Activated CD8-positive, alpha-beta memory T cell treated with anti-CD3 and anti-CD28 coated beads for 36 hours (primary cell): ENCODE measurements around the gene LPGAT1. TPM values are rescaled to one million over a fixed set of nuclear protein-coding genes. Genes with fewer than 3 reads are reported as not detected.

Source experiments
- CTCF ChIA-PET: fragments of 350-600 bp; sonication (Branson Sonifier 250); formaldehyde crosslinking; loops from one replicate; lab custom pipeline; 2021; ENCODE audit warnings: antibody characterized with exemption; lab: Charles Lee
- POLR2A ChIA-PET: fragments of 350-600 bp; sonication (Branson Sonifier 250); formaldehyde crosslinking; loops from one replicate; lab custom pipeline; 2021; ENCODE audit warnings: antibody characterized with exemption; lab: Charles Lee
- total RNA-seq, 2 experiments: library from RNA; stranded (reverse); gene quantifications; one replicate each; pipeline ENCODE4 v1.2.3, GENCODE V29; 2021

The LPGAT1 gene
- total RNA-seq, 2 experiments from 2014 or later: 28.2 to 29.3 TPM

- POLR2A ChIA-PET: no interaction called here
- CTCF ChIA-PET: interaction anchor here (0.6 to 0.8 kb wide), 2 partner anchors 83 to 108 kb away, joined by 3 read pairs; no protein-coding TSS in a partner anchor
These were observed 41.9 kb downstream of the LPGAT1 start for GRCh38 chr1:211788626-211789025.

GRCh38 chr1:211783897-211784296 lies 46.7 kb downstream of the LPGAT1 start:
- POLR2A ChIA-PET: no interaction called here
- CTCF ChIA-PET: interaction anchor here (0.7 kb wide), 1 partner anchor 26 kb away, joined by 3 read pairs; no protein-coding TSS in a partner anchor

GRCh38 chr1:211783266-211783665 lies 47.3 kb downstream of the LPGAT1 start:
- ChIA-PET CTCF (no interaction called here), POLR2A (no interaction called here)

- ChIA-PET POLR2A (no interaction called here), CTCF (interaction anchor here (0.6 kb wide), 1 partner anchor 14 kb away, joined by 3 read pairs; no protein-coding TSS in a partner anchor)
These were observed 49.3 kb downstream of the LPGAT1 start for GRCh38 chr1:211781260-211781659.

GRCh38 chr1:211775170-211775569 lies 55.4 kb downstream of the LPGAT1 start:
- POLR2A ChIA-PET: no interaction called here
- CTCF ChIA-PET: interaction anchor here (1.2 kb wide), 1 partner anchor 95 kb away, joined by 4 read pairs; no protein-coding TSS in a partner anchor

GRCh38 chr1:211764701-211765100 lies 65.9 kb downstream of the LPGAT1 start:
- POLR2A ChIA-PET: no interaction called here
- CTCF ChIA-PET: no interaction called here

- ChIA-PET POLR2A (interaction anchor here (0.9 kb wide), 1 partner anchor 846 kb away, joined by 3 read pairs; the partner anchor contains the start of gene ATF3), CTCF (no interaction called here)
These were observed 68.4 kb downstream of the LPGAT1 start for GRCh38 chr1:211762206-211762605.

GRCh38 chr1:211761400-211761799 lies 69.2 kb downstream of the LPGAT1 start:
- CTCF ChIA-PET: no interaction called here
- POLR2A ChIA-PET: interaction anchor here (0.9 kb wide), 1 partner anchor 847 kb away, joined by 3 read pairs; the partner anchor contains the start of gene ATF3

- POLR2A ChIA-PET: no interaction called here
- CTCF ChIA-PET: no interaction called here
These were observed 74.0 kb downstream of the LPGAT1 start for GRCh38 chr1:211756471-211757020.

GRCh38 chr1:211753649-211754251 lies 76.8 kb downstream of the LPGAT1 start:
- CTCF ChIA-PET: interaction anchor here (1.2 kb wide), 1 partner anchor 56 kb away, joined by 3 read pairs; no protein-coding TSS in a partner anchor
- POLR2A ChIA-PET: no interaction called here

GRCh38 chr1:211752951-211753486 lies 77.5 kb downstream of the LPGAT1 start:
- ChIA-PET CTCF (interaction anchor here (1.2 kb wide), 1 partner anchor 55 kb away, joined by 3 read pairs; no protein-coding TSS in a partner anchor), POLR2A (no interaction called here)

GRCh38 chr1:211752317-211752716 lies 78.2 kb downstream of the LPGAT1 start:
- ChIA-PET CTCF (interaction anchor here (1.1 kb wide), 1 partner anchor 28 kb away, joined by 3 read pairs; no protein-coding TSS in a partner anchor), POLR2A (no interaction called here)

GRCh38 chr1:211751438-211751837 lies 79.1 kb downstream of the LPGAT1 start:
- CTCF ChIA-PET: interaction anchor here (1.1 kb wide), 1 partner anchor 28 kb away, joined by 3 read pairs; no protein-coding TSS in a partner anchor
- POLR2A ChIA-PET: interaction anchor here (0.7 kb wide), 1 partner anchor 292 kb away, joined by 3 read pairs; no protein-coding TSS in a partner anchor

GRCh38 chr1:211750599-211750998 lies 80.0 kb downstream of the LPGAT1 start:
- POLR2A ChIA-PET: interaction anchor here (0.7 kb wide), 1 partner anchor 291 kb away, joined by 3 read pairs; no protein-coding TSS in a partner anchor
- CTCF ChIA-PET: no interaction called here

GRCh38 chr1:211749251-211749650 lies 81.3 kb downstream of the LPGAT1 start:
- POLR2A ChIA-PET: no interaction called here
- CTCF ChIA-PET: no interaction called here

GRCh38 chr1:211748810-211749209 lies 81.8 kb downstream of the LPGAT1 start:
- CTCF ChIA-PET: no interaction called here
- POLR2A ChIA-PET: no interaction called here

- POLR2A ChIA-PET: no interaction called here
- CTCF ChIA-PET: no interaction called here
These were observed 87.6 kb downstream of the LPGAT1 start for GRCh38 chr1:211742889-211743529.

- CTCF ChIA-PET: no interaction called here
- POLR2A ChIA-PET: no interaction called here
These were observed 88.3 kb downstream of the LPGAT1 start for GRCh38 chr1:211742272-211742671.

- ChIA-PET CTCF (no interaction called here), POLR2A (no interaction called here)
These were observed 88.8 kb downstream of the LPGAT1 start for GRCh38 chr1:211741788-211742187.

- ChIA-PET POLR2A (no interaction called here), CTCF (no interaction called here)
These were observed 89.4 kb downstream of the LPGAT1 start for GRCh38 chr1:211741116-211741515.
